WTC11 (cell line): Measurements from ENCODE around the gene ALKBH2.

Experiments used
- CREM ChIP-seq: sonication (generic); formaldehyde crosslinking; IDR thresholded peaks from 2 replicates; pipeline ENCODE4 v1.8.1; 2022; ENCODE audit warnings: mild to moderate bottlenecking, missing genetic modification reagents, moderate library complexity
- FOXP1 ChIP-seq: sonication (generic); formaldehyde crosslinking; IDR thresholded peaks from 2 replicates; pipeline ENCODE4 v1.8.0; 2022; ENCODE audit warnings: missing genetic modification reagents, mild to moderate bottlenecking, moderate library complexity, borderline replicate concordance
- KAT7 ChIP-seq: sonication (generic); formaldehyde crosslinking; IDR thresholded peaks from 2 replicates; pipeline ENCODE4 v1.8.1; 2023; ENCODE audit warnings: missing genetic modification reagents, mild to moderate bottlenecking, borderline replicate concordance
- MYBL2 ChIP-seq: sonication (generic); formaldehyde crosslinking; IDR thresholded peaks from 2 replicates; pipeline ENCODE4 v1.8.1; 2023; ENCODE audit warnings: mild to moderate bottlenecking, moderate library complexity, missing genetic modification reagents
- NFATC4 ChIP-seq: fragments of 250-450 bp; sonication (Bioruptor Pico); IDR thresholded peaks from 2 replicates; pipeline ENCODE4 v1.9.0; 2021; ENCODE audit warnings: mild to moderate bottlenecking
- TF ChIP-seq, protein P1 (sequence below): sonication (generic); formaldehyde crosslinking; IDR thresholded peaks from 2 replicates; pipeline ENCODE4 v1.8.0; 2022; ENCODE audit warnings: missing genetic modification reagents
- TF ChIP-seq, protein P2 (sequence below): fragments of 200-600 bp; IDR thresholded peaks from 2 replicates; pipeline ENCODE4 v1.8.0; 2022; ENCODE audit warnings: antibody characterized with exemption
- TF ChIP-seq, protein P3 (sequence below): sonication (generic); formaldehyde crosslinking; IDR thresholded peaks from 2 replicates; pipeline ENCODE4 v1.8.0; 2022; ENCODE audit warnings: mild to moderate bottlenecking, missing genetic modification reagents

GRCh38 chr12:109120095-109120494, 26.8 kb upstream of the ALKBH2 start:
- TF ChIP-seq CREM (no peak), NFATC4 (CRISPR knock-in tag) (no peak), MYBL2 (CRISPR knock-in tag) (no peak), FOXP1 (CRISPR knock-in tag) (no peak), KAT7 (CRISPR knock-in tag) (no peak)
- TF ChIP-seq, protein P1, sequence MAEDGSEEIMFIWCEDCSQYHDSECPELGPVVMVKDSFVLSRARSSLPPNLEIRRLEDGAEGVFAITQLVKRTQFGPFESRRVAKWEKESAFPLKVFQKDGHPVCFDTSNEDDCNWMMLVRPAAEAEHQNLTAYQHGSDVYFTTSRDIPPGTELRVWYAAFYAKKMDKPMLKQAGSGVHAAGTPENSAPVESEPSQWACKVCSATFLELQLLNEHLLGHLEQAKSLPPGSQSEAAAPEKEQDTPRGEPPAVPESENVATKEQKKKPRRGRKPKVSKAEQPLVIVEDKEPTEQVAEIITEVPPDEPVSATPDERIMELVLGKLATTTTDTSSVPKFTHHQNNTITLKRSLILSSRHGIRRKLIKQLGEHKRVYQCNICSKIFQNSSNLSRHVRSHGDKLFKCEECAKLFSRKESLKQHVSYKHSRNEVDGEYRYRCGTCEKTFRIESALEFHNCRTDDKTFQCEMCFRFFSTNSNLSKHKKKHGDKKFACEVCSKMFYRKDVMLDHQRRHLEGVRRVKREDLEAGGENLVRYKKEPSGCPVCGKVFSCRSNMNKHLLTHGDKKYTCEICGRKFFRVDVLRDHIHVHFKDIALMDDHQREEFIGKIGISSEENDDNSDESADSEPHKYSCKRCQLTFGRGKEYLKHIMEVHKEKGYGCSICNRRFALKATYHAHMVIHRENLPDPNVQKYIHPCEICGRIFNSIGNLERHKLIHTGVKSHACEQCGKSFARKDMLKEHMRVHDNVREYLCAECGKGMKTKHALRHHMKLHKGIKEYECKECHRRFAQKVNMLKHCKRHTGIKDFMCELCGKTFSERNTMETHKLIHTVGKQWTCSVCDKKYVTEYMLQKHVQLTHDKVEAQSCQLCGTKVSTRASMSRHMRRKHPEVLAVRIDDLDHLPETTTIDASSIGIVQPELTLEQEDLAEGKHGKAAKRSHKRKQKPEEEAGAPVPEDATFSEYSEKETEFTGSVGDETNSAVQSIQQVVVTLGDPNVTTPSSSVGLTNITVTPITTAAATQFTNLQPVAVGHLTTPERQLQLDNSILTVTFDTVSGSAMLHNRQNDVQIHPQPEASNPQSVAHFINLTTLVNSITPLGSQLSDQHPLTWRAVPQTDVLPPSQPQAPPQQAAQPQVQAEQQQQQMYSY (CRISPR knock-in tag) = no peak
- TF ChIP-seq, protein P2, sequence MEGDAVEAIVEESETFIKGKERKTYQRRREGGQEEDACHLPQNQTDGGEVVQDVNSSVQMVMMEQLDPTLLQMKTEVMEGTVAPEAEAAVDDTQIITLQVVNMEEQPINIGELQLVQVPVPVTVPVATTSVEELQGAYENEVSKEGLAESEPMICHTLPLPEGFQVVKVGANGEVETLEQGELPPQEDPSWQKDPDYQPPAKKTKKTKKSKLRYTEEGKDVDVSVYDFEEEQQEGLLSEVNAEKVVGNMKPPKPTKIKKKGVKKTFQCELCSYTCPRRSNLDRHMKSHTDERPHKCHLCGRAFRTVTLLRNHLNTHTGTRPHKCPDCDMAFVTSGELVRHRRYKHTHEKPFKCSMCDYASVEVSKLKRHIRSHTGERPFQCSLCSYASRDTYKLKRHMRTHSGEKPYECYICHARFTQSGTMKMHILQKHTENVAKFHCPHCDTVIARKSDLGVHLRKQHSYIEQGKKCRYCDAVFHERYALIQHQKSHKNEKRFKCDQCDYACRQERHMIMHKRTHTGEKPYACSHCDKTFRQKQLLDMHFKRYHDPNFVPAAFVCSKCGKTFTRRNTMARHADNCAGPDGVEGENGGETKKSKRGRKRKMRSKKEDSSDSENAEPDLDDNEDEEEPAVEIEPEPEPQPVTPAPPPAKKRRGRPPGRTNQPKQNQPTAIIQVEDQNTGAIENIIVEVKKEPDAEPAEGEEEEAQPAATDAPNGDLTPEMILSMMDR = no peak
- TF ChIP-seq, protein P3, sequence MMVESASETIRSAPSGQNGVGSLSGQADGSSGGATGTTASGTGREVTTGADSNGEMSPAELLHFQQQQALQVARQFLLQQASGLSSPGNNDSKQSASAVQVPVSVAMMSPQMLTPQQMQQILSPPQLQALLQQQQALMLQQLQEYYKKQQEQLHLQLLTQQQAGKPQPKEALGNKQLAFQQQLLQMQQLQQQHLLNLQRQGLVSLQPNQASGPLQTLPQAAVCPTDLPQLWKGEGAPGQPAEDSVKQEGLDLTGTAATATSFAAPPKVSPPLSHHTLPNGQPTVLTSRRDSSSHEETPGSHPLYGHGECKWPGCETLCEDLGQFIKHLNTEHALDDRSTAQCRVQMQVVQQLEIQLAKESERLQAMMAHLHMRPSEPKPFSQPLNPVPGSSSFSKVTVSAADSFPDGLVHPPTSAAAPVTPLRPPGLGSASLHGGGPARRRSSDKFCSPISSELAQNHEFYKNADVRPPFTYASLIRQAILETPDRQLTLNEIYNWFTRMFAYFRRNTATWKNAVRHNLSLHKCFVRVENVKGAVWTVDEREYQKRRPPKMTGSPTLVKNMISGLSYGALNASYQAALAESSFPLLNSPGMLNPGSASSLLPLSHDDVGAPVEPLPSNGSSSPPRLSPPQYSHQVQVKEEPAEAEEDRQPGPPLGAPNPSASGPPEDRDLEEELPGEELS (CRISPR knock-in tag) = no peak
